ENCODE results near the gene SDCCAG8.

SDCCAG8 gene

DNA sequence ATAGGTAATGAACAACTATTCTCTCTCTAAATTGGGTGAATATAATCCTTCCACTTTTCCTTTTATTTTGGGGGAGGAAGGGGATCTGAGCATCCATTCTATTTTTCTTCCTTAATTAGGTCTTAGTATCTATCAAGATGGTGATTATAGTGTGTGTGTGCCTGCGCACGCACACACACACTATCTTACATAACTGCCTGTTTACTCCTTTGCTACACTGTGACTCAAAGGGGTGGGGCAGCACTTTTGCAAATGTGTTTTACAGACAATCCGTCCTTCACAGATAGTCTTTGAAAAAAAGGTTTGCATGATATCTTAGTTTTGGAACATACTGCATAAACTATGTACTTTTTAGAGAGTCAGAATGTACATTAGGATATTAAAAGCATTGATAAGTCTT lies 191.5 kb downstream of the SDCCAG8 start:
- DNase-seq (ENCODE audit: extremely low read depth, low read depth) = no peak
- TF ChIP-seq, protein P1, sequence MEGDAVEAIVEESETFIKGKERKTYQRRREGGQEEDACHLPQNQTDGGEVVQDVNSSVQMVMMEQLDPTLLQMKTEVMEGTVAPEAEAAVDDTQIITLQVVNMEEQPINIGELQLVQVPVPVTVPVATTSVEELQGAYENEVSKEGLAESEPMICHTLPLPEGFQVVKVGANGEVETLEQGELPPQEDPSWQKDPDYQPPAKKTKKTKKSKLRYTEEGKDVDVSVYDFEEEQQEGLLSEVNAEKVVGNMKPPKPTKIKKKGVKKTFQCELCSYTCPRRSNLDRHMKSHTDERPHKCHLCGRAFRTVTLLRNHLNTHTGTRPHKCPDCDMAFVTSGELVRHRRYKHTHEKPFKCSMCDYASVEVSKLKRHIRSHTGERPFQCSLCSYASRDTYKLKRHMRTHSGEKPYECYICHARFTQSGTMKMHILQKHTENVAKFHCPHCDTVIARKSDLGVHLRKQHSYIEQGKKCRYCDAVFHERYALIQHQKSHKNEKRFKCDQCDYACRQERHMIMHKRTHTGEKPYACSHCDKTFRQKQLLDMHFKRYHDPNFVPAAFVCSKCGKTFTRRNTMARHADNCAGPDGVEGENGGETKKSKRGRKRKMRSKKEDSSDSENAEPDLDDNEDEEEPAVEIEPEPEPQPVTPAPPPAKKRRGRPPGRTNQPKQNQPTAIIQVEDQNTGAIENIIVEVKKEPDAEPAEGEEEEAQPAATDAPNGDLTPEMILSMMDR (IDR thresholded peaks at IDR 0.05; ENCODE audit: low read depth, low read length, missing control alignments) = no peak
- no peak overlapping the region for H3K4me3 ChIP-seq (replicated peaks; ENCODE audit: low read depth, low read length)

- DNase-seq (ENCODE audit: extremely low read depth, low read depth) = no peak
- TF ChIP-seq, protein P1 (IDR thresholded peaks at IDR 0.05; ENCODE audit: low read depth, low read length, missing control alignments) = no peak
- H3K4me3 ChIP-seq (replicated peaks; ENCODE audit: low read depth, low read length) = no peak overlapping the region
Measured at GRCh38 chr1:243447844-243448243, 192.0 kb downstream of the SDCCAG8 start.

DNA sequence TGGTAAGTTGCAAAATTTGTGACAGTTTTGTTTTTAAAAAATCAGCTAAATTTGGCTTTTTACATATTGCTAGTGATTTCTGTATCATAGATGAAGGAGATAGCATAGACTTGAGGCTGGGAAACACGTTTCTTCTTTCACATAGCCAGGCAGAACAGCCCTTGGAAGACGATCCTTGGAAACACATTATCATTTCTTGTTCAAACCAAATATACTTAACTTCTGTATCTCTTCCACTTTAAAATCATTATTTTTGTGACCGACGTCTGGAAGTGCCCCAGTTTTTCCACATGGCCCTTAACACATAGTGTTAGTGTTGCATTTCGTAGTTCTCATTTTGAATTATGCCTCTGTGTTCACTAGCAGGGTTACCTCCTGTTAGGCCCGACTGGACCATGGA lies 193.5 kb downstream of the SDCCAG8 start:
- H3K4me3 ChIP-seq (replicated peaks; ENCODE audit: low read depth, low read length) = no peak overlapping the region
- DNase-seq (ENCODE audit: extremely low read depth, low read depth) = no peak
- TF ChIP-seq, protein P1 (IDR thresholded peaks at IDR 0.05; ENCODE audit: low read depth, low read length, missing control alignments) = no peak

DNA sequence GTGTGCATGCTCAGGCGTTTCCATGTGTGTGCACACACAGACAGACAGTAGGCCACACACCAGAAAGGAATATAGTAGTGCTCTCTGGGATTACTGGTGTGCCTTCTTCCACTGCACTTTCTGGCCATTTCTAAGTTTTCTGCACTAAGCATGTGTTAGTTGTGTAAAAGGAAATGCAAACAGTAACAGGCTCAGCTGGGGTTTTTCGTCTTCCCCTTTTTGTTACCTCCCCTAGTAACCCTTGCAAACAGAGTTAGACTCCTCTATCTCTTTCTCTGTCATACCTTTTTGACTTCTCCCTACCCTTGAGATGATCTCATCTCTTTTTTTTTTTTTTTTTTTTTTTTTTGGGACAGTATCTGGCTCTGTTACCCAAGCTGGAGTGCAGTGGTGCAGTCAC lies 196.3 kb downstream of the SDCCAG8 start:
- TF ChIP-seq, protein P1 (IDR thresholded peaks at IDR 0.05; ENCODE audit: low read depth, low read length, missing control alignments) = no peak
- no peak for DNase-seq (ENCODE audit: extremely low read depth, low read depth)
- no peak overlapping the region for H3K4me3 ChIP-seq (replicated peaks; ENCODE audit: low read depth, low read length)

GRCh38 chr1:243454328-243454997 lies 198.6 kb downstream of the SDCCAG8 start:
- TF ChIP-seq, protein P1 (IDR thresholded peaks at IDR 0.05; ENCODE audit: low read depth, low read length, missing control alignments) = no peak
- no peak overlapping the region for H3K4me3 ChIP-seq (replicated peaks; ENCODE audit: low read depth, low read length)
- no peak for DNase-seq (ENCODE audit: extremely low read depth, low read depth)

DNA sequence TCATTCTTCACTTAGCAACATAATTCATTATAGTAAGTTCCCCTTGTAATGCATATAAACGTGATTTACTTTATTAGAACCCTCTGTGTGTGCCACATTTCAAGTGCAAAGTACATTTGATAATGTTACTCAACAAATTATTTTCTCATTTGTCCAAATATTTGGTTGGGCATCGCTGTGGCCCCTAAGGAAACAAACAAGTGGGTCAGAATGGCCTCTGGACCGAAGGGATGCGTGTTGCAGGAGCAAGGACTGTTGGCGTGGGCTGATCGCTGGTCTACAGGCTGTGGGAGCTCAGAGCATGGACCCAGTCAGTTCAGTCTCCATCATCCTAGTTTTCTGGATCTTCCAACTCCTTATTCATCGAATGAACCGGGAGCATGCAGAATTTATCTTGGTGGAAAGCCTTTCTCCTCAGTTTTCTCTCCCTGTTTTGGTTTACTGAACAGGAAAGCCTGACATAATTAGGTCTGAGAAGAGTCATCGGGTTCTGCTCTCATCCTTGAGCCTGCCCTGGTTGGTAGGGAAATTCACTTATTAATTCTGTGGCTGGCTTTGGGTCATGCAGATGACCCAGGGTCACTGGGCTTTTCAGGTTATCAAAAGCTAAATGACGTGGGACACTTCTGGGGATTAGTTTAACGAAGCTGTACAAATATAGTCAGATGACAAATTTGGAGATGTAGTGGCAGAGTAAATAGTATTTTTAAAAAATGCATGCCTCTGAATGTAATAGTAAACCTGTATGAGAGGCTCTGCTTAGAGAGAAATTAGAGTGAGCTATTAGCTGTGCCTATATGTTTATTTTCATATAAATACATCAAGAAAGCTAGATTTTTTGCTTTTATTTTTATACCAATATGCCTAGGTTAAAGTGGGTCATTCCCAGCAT lies 200.2 kb downstream of the SDCCAG8 start:
- TF ChIP-seq, protein P1 (IDR thresholded peaks at IDR 0.05; ENCODE audit: low read depth, low read length, missing control alignments) = no peak
- H3K4me3 ChIP-seq (replicated peaks; ENCODE audit: low read depth, low read length) = no peak overlapping the region
- DNase-seq (ENCODE audit: extremely low read depth, low read depth) = no peak

Data from HFF-Myc (cell line).